GM21576 (cell line): Measurements from ENCODE around the gene SHC2.
"Not testable (repeated sequence)": the region's sequence is repeated elsewhere in the genome, so short reads cannot be mapped to it uniquely, and the experiment has no call there.

Source experiments
- ATAC-seq: cut with Tn5 transposase; IDR thresholded peaks from one replicate; pipeline ENCODE4 v1.9.1; 2021; ENCODE audit warnings: mild to moderate bottlenecking, moderate library complexity; ENCODE audit not compliant: unreplicated experiment

The SHC2 gene

GRCh38 chr19:470701-471100, 9.9 kb upstream of the SHC2 start:
- no peak for ATAC-seq

GRCh38 chr19:469833-470232, 9.0 kb upstream of the SHC2 start:
- ATAC-seq, result no peak

GRCh38 chr19:468587-469256, 7.9 kb upstream of the SHC2 start:
- ATAC-seq, result no peak

GRCh38 chr19:467554-467953, 6.7 kb upstream of the SHC2 start:
- no peak for ATAC-seq

- ATAC-seq, result no peak
These were observed 4.4 kb upstream of the SHC2 start for GRCh38 chr19:465056-465816.

GRCh38 chr19:464208-464545, 3.3 kb upstream of the SHC2 start:
- no peak for ATAC-seq

GRCh38 chr19:463483-464207, 2.8 kb upstream of the SHC2 start:
- ATAC-seq, result no peak

- ATAC-seq, result no peak
These were observed 1.1 kb upstream of the SHC2 start for GRCh38 chr19:461721-462551.

GRCh38 chr19:459724-460511, 915 bp downstream of the SHC2 start:
- no peak for ATAC-seq

GRCh38 chr19:458091-459042, 2.5 kb downstream of the SHC2 start:
- no peak for ATAC-seq

GRCh38 chr19:457636-458035, 3.2 kb downstream of the SHC2 start:
- no peak for ATAC-seq

- no peak for ATAC-seq
These were observed 4.2 kb downstream of the SHC2 start for GRCh38 chr19:456547-457110.

GRCh38 chr19:455851-456546, 4.8 kb downstream of the SHC2 start:
- ATAC-seq, result no peak

- no peak for ATAC-seq
These were observed 5.7 kb downstream of the SHC2 start for GRCh38 chr19:455031-455705.

- no peak for ATAC-seq
These were observed 7.2 kb downstream of the SHC2 start for GRCh38 chr19:453606-454005.

GRCh38 chr19:452829-453228, 8.0 kb downstream of the SHC2 start:
- ATAC-seq, result no peak

- not testable (repeated sequence) for ATAC-seq
These were observed 9.8 kb downstream of the SHC2 start for GRCh38 chr19:450912-451481.
